Measurements from ENCODE around the gene SIX1.

DNA sequence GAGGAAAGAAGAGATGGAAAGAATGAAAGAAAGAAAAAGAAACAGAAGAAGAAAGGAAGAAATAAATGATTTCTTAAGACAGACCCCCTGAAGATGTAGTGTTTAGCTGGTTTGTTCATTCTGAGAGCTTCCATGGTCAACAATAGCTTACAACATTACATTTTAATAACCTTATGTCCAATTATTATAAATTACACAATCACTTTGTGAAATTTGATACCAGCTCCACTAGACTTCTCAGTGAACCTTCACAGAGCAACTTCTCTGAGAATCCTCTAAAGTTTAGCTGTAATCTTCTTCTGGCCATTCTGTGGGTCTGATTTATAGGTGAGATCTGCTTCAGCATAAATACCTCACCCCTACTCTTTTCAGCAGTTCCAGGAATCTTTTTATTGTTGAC is 27.9 kb downstream of the SIX1 start:
- TF ChIP-seq, protein P1, sequence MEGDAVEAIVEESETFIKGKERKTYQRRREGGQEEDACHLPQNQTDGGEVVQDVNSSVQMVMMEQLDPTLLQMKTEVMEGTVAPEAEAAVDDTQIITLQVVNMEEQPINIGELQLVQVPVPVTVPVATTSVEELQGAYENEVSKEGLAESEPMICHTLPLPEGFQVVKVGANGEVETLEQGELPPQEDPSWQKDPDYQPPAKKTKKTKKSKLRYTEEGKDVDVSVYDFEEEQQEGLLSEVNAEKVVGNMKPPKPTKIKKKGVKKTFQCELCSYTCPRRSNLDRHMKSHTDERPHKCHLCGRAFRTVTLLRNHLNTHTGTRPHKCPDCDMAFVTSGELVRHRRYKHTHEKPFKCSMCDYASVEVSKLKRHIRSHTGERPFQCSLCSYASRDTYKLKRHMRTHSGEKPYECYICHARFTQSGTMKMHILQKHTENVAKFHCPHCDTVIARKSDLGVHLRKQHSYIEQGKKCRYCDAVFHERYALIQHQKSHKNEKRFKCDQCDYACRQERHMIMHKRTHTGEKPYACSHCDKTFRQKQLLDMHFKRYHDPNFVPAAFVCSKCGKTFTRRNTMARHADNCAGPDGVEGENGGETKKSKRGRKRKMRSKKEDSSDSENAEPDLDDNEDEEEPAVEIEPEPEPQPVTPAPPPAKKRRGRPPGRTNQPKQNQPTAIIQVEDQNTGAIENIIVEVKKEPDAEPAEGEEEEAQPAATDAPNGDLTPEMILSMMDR (IDR thresholded peaks at IDR 0.05 in 8 of 11, conservative IDR thresholded peaks at IDR 0.05 in 3 of 11): no peak
- TF ChIP-seq POLR2A (IDR thresholded peaks at IDR 0.05) (no peak), POLR2AphosphoS5 (IDR thresholded peaks at IDR 0.05) (no peak)

Data from spleen (tissue), 7 donors.